ENCODE data around the gene GALNT11. TPM values are rescaled to one million over a fixed set of nuclear protein-coding genes. Genes with fewer than 3 reads are reported as not detected.
A peak's percentile ranks its signal among the peaks of the same experiment; 100 is the strongest.

The GALNT11 gene
- total RNA-seq, 4 donors from 2014 or later, result 59.5 to 87.6 (median 74.9) TPM

DNA sequence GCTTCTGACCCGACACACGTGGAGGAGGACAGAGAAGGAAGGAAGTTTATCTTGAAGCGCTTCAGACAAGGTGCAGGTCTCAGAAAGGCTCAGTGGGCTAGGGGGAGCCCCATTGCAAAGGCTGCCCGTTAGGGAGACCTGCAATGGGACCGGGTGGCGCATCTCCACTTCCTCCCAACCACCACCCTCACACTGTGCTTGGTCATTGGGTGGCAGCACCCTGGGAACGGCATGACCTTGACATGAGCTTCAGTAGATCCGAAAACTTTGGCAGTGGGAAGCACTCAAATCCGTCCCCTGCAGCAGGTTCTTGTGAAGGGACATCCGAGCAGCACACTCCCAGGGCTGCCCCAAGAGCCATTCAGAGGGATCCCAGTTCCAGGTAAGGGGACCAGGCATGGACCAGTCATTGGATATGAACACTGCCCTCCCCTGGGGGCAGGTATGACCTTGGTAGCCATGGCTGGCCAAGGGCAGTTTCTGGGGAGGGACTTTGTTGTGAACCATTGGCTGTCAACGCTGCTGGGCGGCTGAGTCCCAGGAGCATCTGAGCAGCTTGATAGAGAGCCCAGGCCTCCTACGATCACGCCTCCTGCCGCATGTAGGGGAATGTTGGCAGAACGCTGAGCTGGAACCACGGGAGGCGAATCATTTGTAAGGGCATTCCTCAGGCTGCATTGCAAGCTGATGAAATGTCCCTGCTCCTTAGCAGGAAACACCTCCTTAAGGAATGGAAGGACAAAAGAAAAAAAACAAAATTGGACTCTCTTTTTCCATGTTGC is 37.5 kb upstream of the GALNT11 start:
- intact Hi-C loops (cut with DNase I), result no loop called here
- TF ChIP-seq POLR2A (IDR thresholded peaks at IDR 0.05), result no peak
- TF ChIP-seq, protein P1, sequence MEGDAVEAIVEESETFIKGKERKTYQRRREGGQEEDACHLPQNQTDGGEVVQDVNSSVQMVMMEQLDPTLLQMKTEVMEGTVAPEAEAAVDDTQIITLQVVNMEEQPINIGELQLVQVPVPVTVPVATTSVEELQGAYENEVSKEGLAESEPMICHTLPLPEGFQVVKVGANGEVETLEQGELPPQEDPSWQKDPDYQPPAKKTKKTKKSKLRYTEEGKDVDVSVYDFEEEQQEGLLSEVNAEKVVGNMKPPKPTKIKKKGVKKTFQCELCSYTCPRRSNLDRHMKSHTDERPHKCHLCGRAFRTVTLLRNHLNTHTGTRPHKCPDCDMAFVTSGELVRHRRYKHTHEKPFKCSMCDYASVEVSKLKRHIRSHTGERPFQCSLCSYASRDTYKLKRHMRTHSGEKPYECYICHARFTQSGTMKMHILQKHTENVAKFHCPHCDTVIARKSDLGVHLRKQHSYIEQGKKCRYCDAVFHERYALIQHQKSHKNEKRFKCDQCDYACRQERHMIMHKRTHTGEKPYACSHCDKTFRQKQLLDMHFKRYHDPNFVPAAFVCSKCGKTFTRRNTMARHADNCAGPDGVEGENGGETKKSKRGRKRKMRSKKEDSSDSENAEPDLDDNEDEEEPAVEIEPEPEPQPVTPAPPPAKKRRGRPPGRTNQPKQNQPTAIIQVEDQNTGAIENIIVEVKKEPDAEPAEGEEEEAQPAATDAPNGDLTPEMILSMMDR (IDR thresholded peaks at IDR 0.05), result no peak
- no peaks in the 10 kb centered on the region for H3K4me1 ChIP-seq
- H3K27me3 ChIP-seq, result no peaks in the 10 kb centered on the region
- H3K4me3 ChIP-seq (replicated peaks in 1 of 3), result no peak overlapping the region
- no peaks in the 10 kb centered on the region for H3K9me3 ChIP-seq
- WGBS, 2 donors, result 67 to 75% methylated on average over 17 to 18 of the region's 18 CpGs
- H3K36me3 ChIP-seq, result no peaks in the 10 kb centered on the region
- no peak for DNase-seq
- no peak overlapping the region for H3K27ac ChIP-seq

DNA sequence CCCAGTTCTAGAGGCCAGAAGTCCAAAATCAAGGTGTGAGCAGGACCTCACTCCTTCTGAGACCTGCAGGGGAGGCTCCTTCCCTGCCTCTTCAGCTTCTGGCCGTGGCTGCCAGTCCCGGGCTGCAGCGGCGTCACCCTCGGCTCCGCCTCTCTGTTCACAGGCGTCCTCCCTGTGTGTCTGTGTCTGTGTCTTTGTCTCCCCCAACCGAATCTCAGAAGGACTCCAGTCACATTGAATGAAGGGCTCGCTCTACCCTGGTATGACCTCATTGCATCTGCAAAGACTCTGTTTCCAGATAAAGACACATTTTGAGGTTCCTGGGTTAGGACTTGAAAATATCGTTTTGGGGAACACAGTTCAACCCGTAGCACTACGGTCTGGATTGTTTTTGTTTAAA is 33.1 kb upstream of the GALNT11 start:
- Histone ChIP-seq H3K9me3 (no peaks in the 10 kb centered on the region), H3K36me3 (no peaks in the 10 kb centered on the region), H3K4me1 (no peaks in the 10 kb centered on the region), H3K27me3 (no peaks in the 10 kb centered on the region), H3K27ac (no peak overlapping the region), H3K4me3 (replicated peaks in 1 of 3) (no peak overlapping the region)
- intact Hi-C loops (cut with DNase I), result no loop called here
- DNase-seq, result peak; percentile 40 to 44
- TF ChIP-seq POLR2A (IDR thresholded peaks at IDR 0.05), result no peak
- TF ChIP-seq, protein P1 (IDR thresholded peaks at IDR 0.05), result peak in 1 of 6 experiments; percentile 23
- WGBS, 2 donors, result 17 to 22% methylated on average over 12 of the region's 12 CpGs

DNA sequence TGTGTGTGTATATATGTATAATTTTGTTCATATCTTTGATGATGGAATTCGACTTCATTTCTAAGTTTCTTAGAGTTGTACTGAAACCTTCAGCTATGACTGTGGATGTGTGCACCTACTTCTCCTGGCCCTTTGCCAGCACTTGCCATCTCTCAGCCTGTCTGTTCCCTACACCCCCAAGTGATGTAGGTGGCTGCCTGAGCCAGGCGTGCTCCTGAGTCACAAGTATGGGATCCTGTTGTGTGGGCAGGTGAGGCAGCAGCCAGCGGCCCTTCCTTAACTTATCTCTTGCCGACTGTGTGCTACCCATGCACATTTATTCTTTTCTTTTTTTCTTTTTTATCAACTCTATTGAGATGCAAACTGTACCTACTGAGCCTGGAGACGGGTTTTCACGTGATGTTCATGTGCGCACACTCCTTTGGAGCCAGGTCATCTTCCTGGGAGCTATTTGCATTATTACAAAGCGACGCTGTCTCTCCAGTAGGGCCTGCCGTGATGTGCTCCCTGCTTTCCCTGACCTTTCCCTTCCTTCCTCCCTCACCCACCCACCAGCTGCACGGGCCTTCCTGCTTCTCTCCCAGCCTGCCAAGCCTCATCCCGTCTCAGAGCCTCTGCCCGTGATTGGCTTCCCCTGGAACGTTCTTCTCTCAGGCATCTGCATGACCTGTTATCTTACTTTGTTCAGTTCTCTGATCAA is 31.3 kb upstream of the GALNT11 start:
- intact Hi-C loops (cut with DNase I), result no loop called here

DNA sequence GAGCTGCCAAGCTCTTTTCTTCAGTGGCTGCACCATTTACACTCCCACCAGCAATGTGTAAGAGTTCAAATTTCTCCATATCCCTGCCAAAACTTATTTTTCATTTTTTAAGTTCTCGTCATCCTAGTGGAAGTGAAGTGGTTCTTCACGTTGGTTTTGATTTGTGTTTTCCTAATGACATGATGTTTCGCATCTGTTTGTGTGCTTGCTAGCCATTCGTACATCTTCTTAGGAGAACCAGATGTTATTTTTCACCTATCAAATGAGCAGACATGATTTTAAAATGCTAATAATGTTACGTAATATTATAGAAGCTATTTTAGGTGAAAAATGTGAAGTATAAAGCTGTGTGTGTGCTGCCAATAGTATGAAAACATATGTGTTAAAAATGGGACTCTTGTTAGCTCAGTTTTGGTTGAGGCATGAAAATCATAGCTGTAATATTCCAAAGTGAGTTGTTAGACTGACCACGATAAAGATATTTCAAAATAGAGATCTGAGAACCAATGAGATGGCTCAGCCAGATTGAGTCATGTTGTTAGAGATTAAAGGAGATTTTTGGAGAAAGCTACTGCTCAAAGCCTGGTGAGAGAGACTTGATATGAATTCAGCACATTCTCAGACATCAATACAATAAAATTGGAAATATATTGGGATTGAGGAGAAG is 25.9 kb upstream of the GALNT11 start:
- WGBS, 2 donors, result 79 to 80% methylated on average over 6 of the region's 6 CpGs
- TF ChIP-seq, protein P1 (IDR thresholded peaks at IDR 0.05), result no peak
- no peak for TF ChIP-seq POLR2A (IDR thresholded peaks at IDR 0.05)

More for the DNA sequence above, 31.3 kb upstream of the GALNT11 start:
- Histone ChIP-seq H3K4me3 (replicated peaks in 1 of 3) (no peak overlapping the region), H3K27ac (no peak overlapping the region), H3K36me3 (no peaks in the 10 kb centered on the region), H3K9me3 (no peaks in the 10 kb centered on the region), H3K4me1 (no peaks in the 10 kb centered on the region), H3K27me3 (no peaks in the 10 kb centered on the region)
- no peak for DNase-seq
- no peak for TF ChIP-seq POLR2A (IDR thresholded peaks at IDR 0.05)
- TF ChIP-seq, protein P1 (IDR thresholded peaks at IDR 0.05), result no peak
- 64 to 69% methylated on average over 14 of the region's 14 CpGs for WGBS, 2 donors

More for the DNA sequence above, 25.9 kb upstream of the GALNT11 start:
- intact Hi-C loops (cut with DNase I), result no loop called here
- Histone ChIP-seq H3K36me3 (no peaks in the 10 kb centered on the region), H3K27me3 (no peaks in the 10 kb centered on the region), H3K4me1 (no peaks in the 10 kb centered on the region), H3K27ac (no peak overlapping the region), H3K9me3 (no peaks in the 10 kb centered on the region), H3K4me3 (replicated peaks in 1 of 3) (no peak overlapping the region)
- DNase-seq, result no peak

Data from thyroid gland (tissue), 4 donors.